HepG2 (cell line): ENCODE results near the gene CSNK2A1. TPM values are rescaled to one million over a fixed set of nuclear protein-coding genes. Genes with fewer than 3 reads are reported as not detected.

Experiments
- ATF7-NPFF ChIP-seq: sonication (generic); formaldehyde crosslinking; IDR thresholded peaks from 2 replicates; pipeline ENCODE4 v1.8.1; 2023; ENCODE audit warnings: mild to moderate bottlenecking, low read depth, missing genetic modification reagents, moderate library complexity
- BRCA1 ChIP-seq: sonication (generic); formaldehyde crosslinking; IDR thresholded peaks from 2 replicates; pipeline ENCODE4 v1.4.0; 2020; ENCODE audit warnings: missing genetic modification reagents
- CC2D1A ChIP-seq: sonication (generic); formaldehyde crosslinking; IDR thresholded peaks from 2 replicates; pipeline ENCODE4 v1.8.1; 2023; ENCODE audit warnings: mild to moderate bottlenecking, missing genetic modification reagents
- FOXA3 ChIP-seq: IDR thresholded peaks from 2 replicates; pipeline ENCODE4 v1.6.1; 2016; ENCODE audit warnings: missing genetic modification reagents, missing compliant biosample characterization
- HDAC6 ChIP-seq: fragments of 200-600 bp; sonication (generic); IDR thresholded peaks from 2 replicates; pipeline ENCODE4 v1.7.0; 2017; ENCODE audit warnings: mild to moderate bottlenecking, antibody characterized with exemption, low read length, low read depth
- HNRNPH1 ChIP-seq: fragments of 200-400 bp; formaldehyde crosslinking; optimal IDR thresholded peaks from 2 replicates; pipeline ENCODE3; 2017; ENCODE audit warnings: mild to moderate bottlenecking, low read depth, low read length
- NFKBIZ ChIP-seq: IDR thresholded peaks from 2 replicates; pipeline ENCODE4 v1.6.1; 2018; ENCODE audit warnings: missing genetic modification reagents, missing compliant biosample characterization
- NR2F6 ChIP-seq, 2 experiments: IDR thresholded peaks; 2 replicates each; pipeline ENCODE4 v1.6.1; 2016; ENCODE audit warnings: antibody characterized with exemption in 1 of 2, mild to moderate bottlenecking in 1 of 2
- PCBP1 ChIP-seq: fragments of 200-400 bp; formaldehyde crosslinking; IDR thresholded peaks from 2 replicates; pipeline ENCODE4 v1.6.1; 2017; ENCODE audit warnings: mild to moderate bottlenecking, low read depth, low read length, borderline replicate concordance
- POGZ ChIP-seq: sonication (generic); formaldehyde crosslinking; IDR thresholded peaks from 2 replicates; pipeline ENCODE4 v1.4.0; 2020; ENCODE audit warnings: mild to moderate bottlenecking, missing genetic modification reagents
- SMC3 ChIP-seq: IDR thresholded peaks from 2 replicates; pipeline ENCODE4 v1.6.1; 2011; ENCODE audit warnings: low read length, improper control_type of control experiment
- SMYD3 ChIP-seq: sonication (generic); formaldehyde crosslinking; IDR thresholded peaks from 2 replicates; pipeline ENCODE4 v1.8.1; 2023; ENCODE audit warnings: mild to moderate bottlenecking, missing genetic modification reagents
- TBL1XR1 ChIP-seq: fragments of 150-350 bp; IDR thresholded peaks from 2 replicates; pipeline ENCODE4 v1.6.1; 2014; ENCODE audit warnings: borderline replicate concordance, low read length; ENCODE audit not compliant: partially characterized antibody
- ZBTB3 ChIP-seq: sonication (generic); formaldehyde crosslinking; IDR thresholded peaks from 2 replicates; pipeline ENCODE4 v1.4.0; 2020; ENCODE audit warnings: low read depth, mild to moderate bottlenecking, moderate library complexity, missing genetic modification reagents, borderline replicate concordance
- ZFAT ChIP-seq: sonication (generic); formaldehyde crosslinking; conservative IDR thresholded peaks from 2 replicates; pipeline ENCODE4 v1.8.1; 2023; ENCODE audit warnings: missing genetic modification reagents, inconsistent platforms
- ZMYM4 ChIP-seq: sonication (generic); formaldehyde crosslinking; IDR thresholded peaks from 2 replicates; pipeline ENCODE4 v1.8.1; 2023; ENCODE audit warnings: mild to moderate bottlenecking, missing genetic modification reagents
- ZNF468 ChIP-seq: sonication (generic); formaldehyde crosslinking; IDR thresholded peaks from 2 replicates; pipeline ENCODE4 v1.8.0; 2022; ENCODE audit warnings: mild to moderate bottlenecking, moderate library complexity, missing genetic modification reagents
- ZNF530 ChIP-seq: sonication (generic); formaldehyde crosslinking; IDR thresholded peaks from 2 replicates; pipeline ENCODE4 v1.5.0; 2020; ENCODE audit warnings: low read depth, mild to moderate bottlenecking, missing genetic modification reagents
- polyA plus RNA-seq, 8 experiments: library from polyadenylated mRNA; depleted of rRNA in 3 of 8; stranded (reverse) in 7 of 8; unstranded in 1 of 8; fragments of >200 nt; fragmentation: Illumina TruSeq in 4 of 8; extraction: Trizol in 4 of 8; gene quantifications; 2 replicates each; pipeline versions ENCODE4 v1.2.1 to v1.2.3, GENCODE V29; 2011 to 2016; ENCODE audit warnings: low read depth in 4 of 8, missing spikeins in 1 of 8, mixed read lengths in 1 of 8; ENCODE audit not compliant: insufficient read depth in 1 of 8
- total RNA-seq, 5 experiments: library from RNA; depleted of rRNA; stranded (reverse); fragments of >200 nt; fragmentation: Illumina TruSeq; extraction: Trizol; gene quantifications; 2 replicates each; pipeline ENCODE4 v1.2.3, GENCODE V29; 2016; ENCODE audit warnings: low read depth in 1 of 5
- TF ChIP-seq, protein P1 (sequence below): sonication (generic); formaldehyde crosslinking; IDR thresholded peaks from 2 replicates; pipeline ENCODE4 v1.4.0; 2020; ENCODE audit warnings: missing genetic modification reagents, borderline replicate concordance
- TF ChIP-seq, protein P2 (sequence below): sonication (generic); formaldehyde crosslinking; IDR thresholded peaks from 2 replicates; pipeline ENCODE4 v1.8.0; 2022; ENCODE audit warnings: mild to moderate bottlenecking, missing genetic modification reagents; ENCODE audit not compliant: insufficient replicate concordance
- TF ChIP-seq, protein P3 (sequence below): sonication (generic); formaldehyde crosslinking; conservative IDR thresholded peaks from 2 replicates; pipeline ENCODE4 v1.4.0; 2020; ENCODE audit warnings: missing genetic modification reagents

CSNK2A1 gene
- total and polyA plus RNA-seq, 2 of the 13 experiments (the other 11 are each of a cell fraction or from before 2014, with no cell fraction given) = 153 to 231 TPM

DNA sequence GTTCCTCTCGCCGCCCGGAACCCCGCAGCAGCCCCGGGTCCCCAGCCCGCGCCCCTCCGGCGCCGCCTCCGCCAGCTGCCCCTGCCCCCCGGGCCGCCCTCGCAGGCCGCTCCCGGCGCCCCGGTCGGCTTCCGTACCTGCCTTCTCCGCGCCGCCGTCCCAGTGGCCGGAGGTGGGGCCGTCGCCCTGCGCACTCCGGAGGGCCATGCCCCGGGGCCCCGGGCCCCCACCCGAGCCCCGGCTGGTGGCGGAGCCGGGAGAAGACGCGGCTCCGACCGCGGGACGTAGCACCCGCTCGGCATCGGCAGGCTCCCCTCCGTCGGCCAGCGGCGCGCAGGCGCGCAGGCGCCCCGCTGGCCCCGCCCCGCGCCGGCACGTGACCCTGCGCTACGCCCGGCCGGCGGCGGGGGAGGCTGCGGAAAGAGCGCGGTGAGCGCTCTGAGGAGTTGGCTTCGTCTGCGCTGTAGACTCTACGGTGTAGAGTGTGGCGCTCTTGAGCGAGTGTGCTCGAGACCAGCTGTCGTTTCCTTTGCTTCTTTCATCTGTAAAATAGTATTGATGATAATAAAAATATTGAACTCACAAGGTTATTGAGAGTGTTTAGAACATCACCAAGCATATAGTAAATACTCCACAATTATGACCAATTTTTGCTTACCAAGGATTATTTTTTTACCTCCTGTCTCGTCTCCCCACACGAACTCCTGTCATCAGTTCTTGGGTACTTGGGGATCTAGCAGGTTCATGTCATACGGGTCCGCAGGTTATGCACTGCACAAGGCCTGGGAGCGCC lies 81.2 kb downstream of the CSNK2A1 start, which contains the start of gene TBC1D20 (continued):
- TF ChIP-seq NFKBIZ (CRISPR knock-in tag) (no peak), SMYD3 (peak; percentile 64; the same call in 1 of the 2 replicates), HNRNPH1 (peak; percentile 92), CC2D1A (CRISPR knock-in tag) (no peak), ZBTB3 (CRISPR knock-in tag) (no peak), ZNF530 (CRISPR knock-in tag) (no peak), ZNF468 (CRISPR knock-in tag) (no peak), FOXA3 (peak; percentile 46), SMC3 (no peak), NR2F6 (IDR thresholded peaks at IDR 0.05) (peak; percentile 13; the same call in 1 of the 2 replicates), NR2F6 (CRISPR knock-in tag; IDR thresholded peaks at IDR 0.05) (no peak), ZFAT (CRISPR knock-in tag) (no peak), PCBP1 (no peak), POGZ (CRISPR knock-in tag) (peak; percentile 26; the same call in 1 of the 2 replicates), ATF7-NPFF (CRISPR knock-in tag) (peak; percentile 75), TBL1XR1 (no peak), BRCA1 (0 out of 2 replicates have a peak, but pooled peaks have one; percentile 36), HDAC6 (no peak), ZMYM4 (peak; percentile 59; the same call in 1 of the 2 replicates)
- TF ChIP-seq, protein P1, sequence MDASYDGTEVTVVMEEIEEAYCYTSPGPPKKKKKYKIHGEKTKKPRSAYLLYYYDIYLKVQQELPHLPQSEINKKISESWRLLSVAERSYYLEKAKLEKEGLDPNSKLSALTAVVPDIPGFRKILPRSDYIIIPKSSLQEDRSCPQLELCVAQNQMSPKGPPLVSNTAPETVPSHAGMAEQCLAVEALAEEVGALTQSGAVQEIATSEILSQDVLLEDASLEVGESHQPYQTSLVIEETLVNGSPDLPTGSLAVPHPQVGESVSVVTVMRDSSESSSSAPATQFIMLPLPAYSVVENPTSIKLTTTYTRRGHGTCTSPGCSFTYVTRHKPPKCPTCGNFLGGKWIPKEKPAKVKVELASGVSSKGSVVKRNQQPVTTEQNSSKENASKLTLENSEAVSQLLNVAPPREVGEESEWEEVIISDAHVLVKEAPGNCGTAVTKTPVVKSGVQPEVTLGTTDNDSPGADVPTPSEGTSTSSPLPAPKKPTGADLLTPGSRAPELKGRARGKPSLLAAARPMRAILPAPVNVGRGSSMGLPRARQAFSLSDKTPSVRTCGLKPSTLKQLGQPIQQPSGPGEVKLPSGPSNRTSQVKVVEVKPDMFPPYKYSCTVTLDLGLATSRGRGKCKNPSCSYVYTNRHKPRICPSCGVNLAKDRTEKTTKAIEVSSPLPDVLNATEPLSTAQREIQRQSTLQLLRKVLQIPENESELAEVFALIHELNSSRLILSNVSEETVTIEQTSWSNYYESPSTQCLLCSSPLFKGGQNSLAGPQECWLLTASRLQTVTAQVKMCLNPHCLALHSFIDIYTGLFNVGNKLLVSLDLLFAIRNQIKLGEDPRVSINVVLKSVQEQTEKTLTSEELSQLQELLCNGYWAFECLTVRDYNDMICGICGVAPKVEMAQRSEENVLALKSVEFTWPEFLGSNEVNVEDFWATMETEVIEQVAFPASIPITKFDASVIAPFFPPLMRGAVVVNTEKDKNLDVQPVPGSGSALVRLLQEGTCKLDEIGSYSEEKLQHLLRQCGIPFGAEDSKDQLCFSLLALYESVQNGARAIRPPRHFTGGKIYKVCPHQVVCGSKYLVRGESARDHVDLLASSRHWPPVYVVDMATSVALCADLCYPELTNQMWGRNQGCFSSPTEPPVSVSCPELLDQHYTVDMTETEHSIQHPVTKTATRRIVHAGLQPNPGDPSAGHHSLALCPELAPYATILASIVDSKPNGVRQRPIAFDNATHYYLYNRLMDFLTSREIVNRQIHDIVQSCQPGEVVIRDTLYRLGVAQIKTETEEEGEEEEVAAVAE = no peak
- TF ChIP-seq, protein P2, sequence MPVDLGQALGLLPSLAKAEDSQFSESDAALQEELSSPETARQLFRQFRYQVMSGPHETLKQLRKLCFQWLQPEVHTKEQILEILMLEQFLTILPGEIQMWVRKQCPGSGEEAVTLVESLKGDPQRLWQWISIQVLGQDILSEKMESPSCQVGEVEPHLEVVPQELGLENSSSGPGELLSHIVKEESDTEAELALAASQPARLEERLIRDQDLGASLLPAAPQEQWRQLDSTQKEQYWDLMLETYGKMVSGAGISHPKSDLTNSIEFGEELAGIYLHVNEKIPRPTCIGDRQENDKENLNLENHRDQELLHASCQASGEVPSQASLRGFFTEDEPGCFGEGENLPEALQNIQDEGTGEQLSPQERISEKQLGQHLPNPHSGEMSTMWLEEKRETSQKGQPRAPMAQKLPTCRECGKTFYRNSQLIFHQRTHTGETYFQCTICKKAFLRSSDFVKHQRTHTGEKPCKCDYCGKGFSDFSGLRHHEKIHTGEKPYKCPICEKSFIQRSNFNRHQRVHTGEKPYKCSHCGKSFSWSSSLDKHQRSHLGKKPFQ (CRISPR knock-in tag) = no peak
- TF ChIP-seq, protein P3, sequence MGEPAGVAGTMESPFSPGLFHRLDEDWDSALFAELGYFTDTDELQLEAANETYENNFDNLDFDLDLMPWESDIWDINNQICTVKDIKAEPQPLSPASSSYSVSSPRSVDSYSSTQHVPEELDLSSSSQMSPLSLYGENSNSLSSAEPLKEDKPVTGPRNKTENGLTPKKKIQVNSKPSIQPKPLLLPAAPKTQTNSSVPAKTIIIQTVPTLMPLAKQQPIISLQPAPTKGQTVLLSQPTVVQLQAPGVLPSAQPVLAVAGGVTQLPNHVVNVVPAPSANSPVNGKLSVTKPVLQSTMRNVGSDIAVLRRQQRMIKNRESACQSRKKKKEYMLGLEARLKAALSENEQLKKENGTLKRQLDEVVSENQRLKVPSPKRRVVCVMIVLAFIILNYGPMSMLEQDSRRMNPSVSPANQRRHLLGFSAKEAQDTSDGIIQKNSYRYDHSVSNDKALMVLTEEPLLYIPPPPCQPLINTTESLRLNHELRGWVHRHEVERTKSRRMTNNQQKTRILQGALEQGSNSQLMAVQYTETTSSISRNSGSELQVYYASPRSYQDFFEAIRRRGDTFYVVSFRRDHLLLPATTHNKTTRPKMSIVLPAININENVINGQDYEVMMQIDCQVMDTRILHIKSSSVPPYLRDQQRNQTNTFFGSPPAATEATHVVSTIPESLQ = no peak
